DND-41 (cell line): Measurements from ENCODE around the gene MEOX1.

Experiments
- CTCF ChIP-seq: IDR thresholded peaks from 2 replicates; pipeline ENCODE4 v1.5.1; 2012; ENCODE audit warnings: borderline replicate concordance, low read length, moderate library complexity, mild to moderate bottlenecking; ENCODE audit not compliant: poor library complexity, severe bottlenecking; ENCODE audit errors: extremely low read depth
- EZH2 ChIP-seq: IDR thresholded peaks from 3 replicates; pipeline ENCODE4 v1.6.1; 2012; ENCODE audit warnings: borderline replicate concordance, low read depth, mild to moderate bottlenecking, moderate library complexity, low read length, inconsistent platforms; ENCODE audit not compliant: severe bottlenecking

- TF ChIP-seq EZH2 (no peak), CTCF (no peak)
Measured at GRCh38 chr17:43615330-43616028, 46.2 kb downstream of the MEOX1 start.
